GM12878 (cell line): ENCODE measurements around the gene FBXL17. TPM values are rescaled to one million over a fixed set of nuclear protein-coding genes. Genes with fewer than 3 reads are reported as not detected.

Source experiments
- ATAC-seq: fragments of 200-7000 bp; cut with Tn5 transposase; 3 replicates; pipeline ENCODE4 v1.9.1; 2020; ENCODE audit warnings: mild to moderate bottlenecking, moderate library complexity
- BruUV-seq: library from RNA; stranded (reverse); fragments of 400-500 nt; replicated peaks from 2 replicates; lab custom pipeline; 2021; lab: Mats Ljungman, UMichigan
- CTCF ChIA-PET: fragments of 300-600 bp; sonication (Branson Sonifier 250); formaldehyde crosslinking; extraction: SDS; loops from one replicate; lab custom pipeline; 2021; ENCODE audit warnings: inconsistent platforms; lab: Yijun Ruan, JAX
- POLR2A ChIA-PET: fragments of 350-600 bp; formaldehyde crosslinking; extraction: SDS; loops from one replicate; lab custom pipeline; 2021; ENCODE audit warnings: inconsistent platforms; lab: Charles Lee
- RAD21 ChIA-PET: fragments of 300-600 bp; sonication (Branson Sonifier 250); formaldehyde crosslinking; loops from one replicate; lab custom pipeline; 2023; ENCODE audit warnings: antibody characterized with exemption; ENCODE audit not compliant: unreplicated experiment; lab: Charles Lee
- SMC1A ChIA-PET: fragments of 300-600 bp; sonication (Branson Sonifier 250); formaldehyde crosslinking; loops from one replicate; lab custom pipeline; 2023; ENCODE audit not compliant: unreplicated experiment, uncharacterized antibody; lab: Charles Lee
- DNase-seq: peaks from one replicate; pipeline ENCODE4 v3.0.0-alpha.2; 2011; ENCODE audit warnings: low read depth, low spot score
- FAIRE-seq: peaks from 3 replicates; lab custom pipeline; 2011; peaks lifted over from hg19 to GRCh38; lab: Jason Lieb, UNC
- H2AFZ ChIP-seq: 2 replicates; pipeline ENCODE4 v1.6.0; 2011; ENCODE audit warnings: low read depth, low read length, control low read depth; ENCODE audit not compliant: control insufficient read depth
- H3K27ac ChIP-seq: 2 replicates; pipeline ENCODE4 v1.5.1; 2011; ENCODE audit warnings: control low read depth; ENCODE audit not compliant: control insufficient read depth, insufficient read depth
- H3K27me3 ChIP-seq, 2 experiments: replicated peaks in 1 of 2; 2 replicates each; pipeline versions ENCODE4 v1.6.0 to v1.6.1; 2011; ENCODE audit warnings: low read length in 1 of 2; ENCODE audit not compliant: control insufficient read depth in 2 of 2, insufficient read depth in 2 of 2
- H3K36me3 ChIP-seq, 2 experiments: 2 replicates each; pipeline ENCODE4 v1.5.1; 2011; ENCODE audit warnings: low read length in 1 of 2; ENCODE audit not compliant: control insufficient read depth in 2 of 2, insufficient read depth in 2 of 2
- H3K4me1 ChIP-seq: 2 replicates; pipeline ENCODE4 v1.6.1; 2011; ENCODE audit warnings: mild to moderate bottlenecking, low read length, moderate library complexity, mixed read lengths; ENCODE audit not compliant: control insufficient read depth, insufficient read depth
- H3K4me2 ChIP-seq: 2 replicates; pipeline ENCODE4 v1.6.0; 2011; ENCODE audit warnings: control low read depth; ENCODE audit not compliant: control insufficient read depth, insufficient read depth
- H3K4me3 ChIP-seq: fragments of 200-600 bp; sonication (generic); 2 replicates; pipeline ENCODE4 v1.5.1; 2016
- H3K79me2 ChIP-seq: 2 replicates; pipeline ENCODE4 v1.6.0; 2011; ENCODE audit warnings: low read length; ENCODE audit not compliant: control insufficient read depth, insufficient read depth
- H3K9ac ChIP-seq: 2 replicates; pipeline ENCODE4 v1.8.0; 2011; ENCODE audit warnings: low read length, control low read depth, mixed read lengths; ENCODE audit not compliant: control insufficient read depth, insufficient read depth
- H3K9me3 ChIP-seq: replicated peaks from 3 replicates; pipeline ENCODE4 v1.5.1; 2011; ENCODE audit warnings: mild to moderate bottlenecking, low read length; ENCODE audit not compliant: control insufficient read depth, insufficient read depth
- H4K20me1 ChIP-seq: 2 replicates; pipeline ENCODE4 v1.6.0; 2011; ENCODE audit not compliant: control insufficient read depth, insufficient read depth
- HDAC6 ChIP-seq: fragments of 200-600 bp; sonication (generic); IDR thresholded peaks from one replicate; pipeline ENCODE4 v1.8.0; 2017; ENCODE audit warnings: antibody characterized with exemption; ENCODE audit not compliant: unreplicated experiment
- KAT2A ChIP-seq: conservative IDR thresholded peaks from 2 replicates; pipeline ENCODE4 v1.6.1; 2011; ENCODE audit warnings: low read depth, low read length; ENCODE audit not compliant: control insufficient read depth
- MEF2A ChIP-seq: IDR thresholded peaks from 2 replicates; pipeline ENCODE4 v1.6.1; 2011; ENCODE audit warnings: low read depth, mild to moderate bottlenecking, low read length, moderate library complexity; ENCODE audit not compliant: insufficient read depth
- NFYB ChIP-seq: IDR thresholded peaks from 2 replicates; pipeline ENCODE4 v1.6.1; 2011; ENCODE audit warnings: low read depth, mild to moderate bottlenecking, low read length, improper control_type of control experiment, moderate library complexity; ENCODE audit not compliant: insufficient read depth
- TCF12 ChIP-seq: IDR thresholded peaks from 2 replicates; pipeline ENCODE4 v1.6.1; 2011; ENCODE audit warnings: low read depth, mild to moderate bottlenecking, low read length
- TCF3 ChIP-seq: IDR thresholded peaks from 2 replicates; pipeline ENCODE4 v1.6.1; 2012; ENCODE audit warnings: low read depth, mild to moderate bottlenecking, low read length, borderline replicate concordance; ENCODE audit not compliant: insufficient read depth
- WGBS: methylation state at CpG from one replicate; pipeline ENCODE4 v1.1.6; 2016; ENCODE audit warnings: low lambda C conversion rate; ENCODE audit not compliant: insufficient replicate concordance, insufficient coverage; ENCODE audit errors: missing lambda C conversion rate; 5-methylcytosine and 5-hydroxymethylcytosine counted together
- in situ Hi-C: fragments of 300-500 bp; cut with MboI; formaldehyde crosslinking; loops from 9 replicates; pipeline ENCODE4 v1.14.3; 2018; ENCODE audit warnings: mixed read lengths
- intact Hi-C: fragments of 100-400 bp; cut with micrococcal nuclease; formaldehyde crosslinking; loops from one replicate; pipeline ENCODE4 v1.14.2; 2022; ENCODE audit not compliant: unreplicated experiment
- polyA plus RNA-seq, 11 experiments: library from polyadenylated mRNA; depleted of rRNA in 4 of 11; unstranded in 6 of 11; stranded (reverse) in 5 of 11; fragments of >200 nt; fragmentation: Nextera tagmentation in 4 of 11; fragmentation: Illumina TruSeq in 1 of 11; extraction: Ambion mirVana in 4 of 11; extraction: Trizol in 1 of 11; gene quantifications; 1 replicate in 1 of 11; 2 replicates in 10 of 11; pipeline versions ENCODE4 v1.2.1 to v1.2.3, GENCODE V29; 2011 to 2016; ENCODE audit warnings: inconsistent platforms in 2 of 11, missing spikeins in 2 of 11, low read depth in 1 of 11
- total RNA-seq, 4 experiments: library from RNA; depleted of rRNA in 3 of 4; stranded (reverse); fragments of >200 nt in 3 of 4; fragmentation: Illumina TruSeq in 1 of 4; extraction: Trizol in 1 of 4; gene quantifications; 2 replicates each; pipeline versions ENCODE4 v1.2.1 to v1.2.3, GENCODE V29; 2013 to 2021
- TF ChIP-seq, protein P1 (sequence below): fragments of 450-650 bp; IDR thresholded peaks from 2 replicates; pipeline ENCODE4 v1.6.1; 2016; ENCODE audit warnings: mild to moderate bottlenecking
- TF ChIP-seq, protein P2 (sequence below): fragments of 450-650 bp; formaldehyde crosslinking; IDR thresholded peaks from 2 replicates; pipeline ENCODE4 v1.4.0; 2020; ENCODE audit warnings: mild to moderate bottlenecking, moderate library complexity

Gene FBXL17
- total and polyA plus RNA-seq, 10 of the 15 experiments (the other 5 are each of a cell fraction or from before 2014, with no cell fraction given) = 0.88 to 9.0 (median 4.4) TPM

DNA sequence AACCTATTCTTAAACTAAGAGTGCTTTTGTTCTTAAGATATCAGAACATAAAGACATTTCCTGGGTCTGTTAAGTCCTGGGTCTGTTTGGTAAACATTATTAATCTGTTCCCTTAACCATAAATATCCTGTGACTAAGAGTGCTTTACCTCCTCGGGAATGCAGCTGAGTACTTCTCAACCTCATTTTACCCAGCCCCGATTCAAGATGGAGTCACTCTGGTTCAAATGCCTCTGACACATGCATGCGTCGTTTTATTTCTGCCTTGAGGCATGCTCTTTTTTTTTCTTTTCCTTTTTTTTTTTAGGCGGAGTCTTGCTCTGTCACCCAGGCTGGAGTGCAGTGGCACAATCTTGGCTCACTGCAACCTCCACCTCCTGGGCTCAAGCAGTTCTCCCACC is 39.8 kb upstream of the FBXL17 start:
- Histone ChIP-seq H3K4me3 (no peak overlapping the region), H3K4me1 (no peaks in the 10 kb centered on the region), H2AFZ (no peak overlapping the region), H3K4me2 (no peak overlapping the region), H4K20me1 (no peaks in the 10 kb centered on the region), H3K9ac (no peak overlapping the region), H3K9me3 (no peaks in the 10 kb centered on the region; the same call in 2 of the 3 replicates), H3K36me3 (no peaks in the 10 kb centered on the region), H3K27me3 (no peaks in the 10 kb centered on the region), H3K27ac (no peak overlapping the region), H3K79me2 (no peaks in the 10 kb centered on the region)
- no TSS peak for BruUV-seq
- ATAC-seq (no peak), FAIRE-seq (no peak), DNase-seq (no peak)
- in situ Hi-C loops = no loop called here
- 61% methylated on average over 5 of the region's 5 CpGs for WGBS
- CTCF ChIA-PET = no interaction called here
- intact Hi-C loops = no loop called here
- POLR2A ChIA-PET = no interaction called here
- TF ChIP-seq, protein P1, sequence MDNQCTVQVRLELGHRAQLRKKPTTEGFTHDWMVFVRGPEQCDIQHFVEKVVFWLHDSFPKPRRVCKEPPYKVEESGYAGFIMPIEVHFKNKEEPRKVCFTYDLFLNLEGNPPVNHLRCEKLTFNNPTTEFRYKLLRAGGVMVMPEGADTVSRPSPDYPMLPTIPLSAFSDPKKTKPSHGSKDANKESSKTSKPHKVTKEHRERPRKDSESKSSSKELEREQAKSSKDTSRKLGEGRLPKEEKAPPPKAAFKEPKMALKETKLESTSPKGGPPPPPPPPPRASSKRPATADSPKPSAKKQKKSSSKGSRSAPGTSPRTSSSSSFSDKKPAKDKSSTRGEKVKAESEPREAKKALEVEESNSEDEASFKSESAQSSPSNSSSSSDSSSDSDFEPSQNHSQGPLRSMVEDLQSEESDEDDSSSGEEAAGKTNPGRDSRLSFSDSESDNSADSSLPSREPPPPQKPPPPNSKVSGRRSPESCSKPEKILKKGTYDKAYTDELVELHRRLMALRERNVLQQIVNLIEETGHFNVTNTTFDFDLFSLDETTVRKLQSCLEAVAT = no peak
- TF ChIP-seq HDAC6 = no peak
- no peak for TF ChIP-seq NFYB
- no peak for TF ChIP-seq MEF2A
- RAD21 ChIA-PET = no interaction called here
- SMC1A ChIA-PET = no interaction called here

DNA sequence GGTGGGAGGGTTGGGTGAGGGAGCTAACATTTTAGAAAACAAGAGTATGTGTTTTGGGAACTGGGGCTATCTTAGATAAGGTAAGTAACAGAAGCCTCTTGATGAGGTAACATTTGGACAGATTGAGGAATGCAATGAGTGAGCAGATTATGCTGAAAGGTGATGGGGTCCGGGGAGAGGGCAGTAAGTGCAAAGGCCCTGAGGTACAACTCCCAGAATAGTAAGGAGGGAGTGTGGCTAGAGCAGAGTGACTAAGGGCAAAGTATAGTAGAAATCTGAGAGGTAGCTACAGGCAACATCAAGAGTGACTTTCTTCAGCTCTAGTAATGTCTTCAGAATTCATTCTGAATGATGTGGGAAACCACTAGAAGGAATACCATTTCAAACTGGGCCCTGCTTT is 38.9 kb upstream of the FBXL17 start:
- FAIRE-seq (no peak), ATAC-seq (no peak), DNase-seq (no peak)
- no peaks in the 10 kb centered on the region for H3K4me1 ChIP-seq
- H3K27me3 ChIP-seq = no peaks in the 10 kb centered on the region
- no peak overlapping the region for H2AFZ ChIP-seq
- POLR2A ChIA-PET = no interaction called here
- in situ Hi-C loops = no loop called here
- H3K9me3 ChIP-seq = no peaks in the 10 kb centered on the region; the same call in 2 of the 3 replicates
- no peak overlapping the region for H3K4me3 ChIP-seq
- SMC1A ChIA-PET = no interaction called here
- CTCF ChIA-PET = no interaction called here
- no peaks in the 10 kb centered on the region for H4K20me1 ChIP-seq
- BruUV-seq = no TSS peak
- H3K36me3 ChIP-seq = no peaks in the 10 kb centered on the region
- H3K4me2 ChIP-seq = no peak overlapping the region
- H3K9ac ChIP-seq = no peak overlapping the region
- RAD21 ChIA-PET = no interaction called here
- TF ChIP-seq TCF12 (no peak), KAT2A (no peak), TCF3 (no peak)
- TF ChIP-seq, protein P2, sequence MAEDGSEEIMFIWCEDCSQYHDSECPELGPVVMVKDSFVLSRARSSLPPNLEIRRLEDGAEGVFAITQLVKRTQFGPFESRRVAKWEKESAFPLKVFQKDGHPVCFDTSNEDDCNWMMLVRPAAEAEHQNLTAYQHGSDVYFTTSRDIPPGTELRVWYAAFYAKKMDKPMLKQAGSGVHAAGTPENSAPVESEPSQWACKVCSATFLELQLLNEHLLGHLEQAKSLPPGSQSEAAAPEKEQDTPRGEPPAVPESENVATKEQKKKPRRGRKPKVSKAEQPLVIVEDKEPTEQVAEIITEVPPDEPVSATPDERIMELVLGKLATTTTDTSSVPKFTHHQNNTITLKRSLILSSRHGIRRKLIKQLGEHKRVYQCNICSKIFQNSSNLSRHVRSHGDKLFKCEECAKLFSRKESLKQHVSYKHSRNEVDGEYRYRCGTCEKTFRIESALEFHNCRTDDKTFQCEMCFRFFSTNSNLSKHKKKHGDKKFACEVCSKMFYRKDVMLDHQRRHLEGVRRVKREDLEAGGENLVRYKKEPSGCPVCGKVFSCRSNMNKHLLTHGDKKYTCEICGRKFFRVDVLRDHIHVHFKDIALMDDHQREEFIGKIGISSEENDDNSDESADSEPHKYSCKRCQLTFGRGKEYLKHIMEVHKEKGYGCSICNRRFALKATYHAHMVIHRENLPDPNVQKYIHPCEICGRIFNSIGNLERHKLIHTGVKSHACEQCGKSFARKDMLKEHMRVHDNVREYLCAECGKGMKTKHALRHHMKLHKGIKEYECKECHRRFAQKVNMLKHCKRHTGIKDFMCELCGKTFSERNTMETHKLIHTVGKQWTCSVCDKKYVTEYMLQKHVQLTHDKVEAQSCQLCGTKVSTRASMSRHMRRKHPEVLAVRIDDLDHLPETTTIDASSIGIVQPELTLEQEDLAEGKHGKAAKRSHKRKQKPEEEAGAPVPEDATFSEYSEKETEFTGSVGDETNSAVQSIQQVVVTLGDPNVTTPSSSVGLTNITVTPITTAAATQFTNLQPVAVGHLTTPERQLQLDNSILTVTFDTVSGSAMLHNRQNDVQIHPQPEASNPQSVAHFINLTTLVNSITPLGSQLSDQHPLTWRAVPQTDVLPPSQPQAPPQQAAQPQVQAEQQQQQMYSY (CRISPR knock-in tag) = no peak
- no peak overlapping the region for H3K27ac ChIP-seq
- WGBS = 100% methylated on average over 1 of the region's 1 CpG
- intact Hi-C loops = no loop called here
- no peaks in the 10 kb centered on the region for H3K79me2 ChIP-seq
